Keratinocyte (primary cell): ENCODE measurements around the gene FAM83D. TPM values are rescaled to one million over a fixed set of nuclear protein-coding genes. Genes with fewer than 3 reads are reported as not detected.

Experiments used
- DNase-seq: peaks from one replicate; pipeline ENCODE4 v3.0.0-alpha.2; 2011; ENCODE audit warnings: low read depth, missing footprints, low spot score
- FAIRE-seq: peaks from 2 replicates; lab custom pipeline; 2011; peaks lifted over from hg19 to GRCh38; lab: Jason Lieb, UNC
- H2AFZ ChIP-seq: 2 replicates; pipeline ENCODE4 v1.6.0; 2012; ENCODE audit warnings: low read length, control low read depth, inconsistent platforms; ENCODE audit not compliant: control insufficient read depth
- H3K27ac ChIP-seq: 2 replicates; pipeline ENCODE4 v1.5.1; 2011; ENCODE audit warnings: low read length; ENCODE audit not compliant: control insufficient read depth, insufficient read depth
- H3K27me3 ChIP-seq: 3 replicates; pipeline ENCODE4 v1.6.0; 2011; ENCODE audit warnings: low read length; ENCODE audit not compliant: control insufficient read depth, insufficient read depth; ENCODE audit errors: extremely low read depth
- H3K36me3 ChIP-seq, 2 experiments: 2 replicates in 1 of 2; 3 replicates in 1 of 2; pipeline ENCODE4 v1.5.1; 2011; ENCODE audit warnings: low read length in 2 of 2, mild to moderate bottlenecking in 1 of 2; ENCODE audit not compliant: control insufficient read depth in 2 of 2, insufficient read depth in 2 of 2; ENCODE audit errors: extremely low read depth in 1 of 2
- H3K4me1 ChIP-seq: 3 replicates; pipeline ENCODE4 v1.5.1; 2011; ENCODE audit warnings: low read length; ENCODE audit not compliant: control insufficient read depth, insufficient read depth; ENCODE audit errors: extremely low read depth
- H3K4me2 ChIP-seq: 3 replicates; pipeline ENCODE4 v1.6.0; 2011; ENCODE audit warnings: low read depth, low read length; ENCODE audit not compliant: control insufficient read depth, insufficient read depth; ENCODE audit errors: extremely low read depth
- H3K4me3 ChIP-seq, 3 experiments: fragments of 200-600 bp in 1 of 3; sonication (generic) in 1 of 3; 2 replicates in 2 of 3; 3 replicates in 1 of 3; pipeline ENCODE4 v1.5.1; 2011 to 2016; ENCODE audit warnings: low read length in 3 of 3, mild to moderate bottlenecking in 3 of 3, control low read depth in 2 of 3, inconsistent platforms in 1 of 3, low read depth in 1 of 3, mixed read lengths in 1 of 3, mixed run types in 1 of 3, moderate library complexity in 1 of 3; ENCODE audit not compliant: control insufficient read depth in 2 of 3, insufficient read depth in 2 of 3; ENCODE audit errors: extremely low read depth in 1 of 3
- H3K79me2 ChIP-seq: 2 replicates; pipeline ENCODE4 v1.6.0; 2012; ENCODE audit warnings: low read length; ENCODE audit not compliant: control insufficient read depth, insufficient read depth
- H3K9ac ChIP-seq: 3 replicates; pipeline ENCODE4 v1.6.0; 2011; ENCODE audit warnings: low read length; ENCODE audit not compliant: control insufficient read depth, insufficient read depth; ENCODE audit errors: extremely low read depth
- H3K9me1 ChIP-seq: 3 replicates; pipeline ENCODE4 v1.6.0; 2011; ENCODE audit warnings: low read length; ENCODE audit not compliant: control insufficient read depth, insufficient read depth; ENCODE audit errors: extremely low read depth
- H3K9me3 ChIP-seq: 2 replicates; pipeline ENCODE4 v1.5.1; 2012; ENCODE audit warnings: low read depth, low read length; ENCODE audit not compliant: control insufficient read depth
- H4K20me1 ChIP-seq: 3 replicates; pipeline ENCODE4 v1.6.0; 2011; ENCODE audit warnings: low read length; ENCODE audit not compliant: control insufficient read depth, insufficient read depth; ENCODE audit errors: extremely low read depth
- EZH2 ChIP-seq: IDR thresholded peaks from one replicate; pipeline ENCODE4 v1.6.1; 2012; ENCODE audit warnings: inconsistent platforms, mild to moderate bottlenecking, low read length, moderate library complexity
- dilution Hi-C: fragments of 300-500 bp; cut with MboI; formaldehyde crosslinking; loops from one replicate; pipeline ENCODE4 v1.7.0; 2020; ENCODE audit warnings: low sequenced_read_pairs; ENCODE audit not compliant: extremely low pct_ligation_motif_present
- polyA plus RNA-seq, 5 experiments: library from polyadenylated mRNA; depleted of rRNA in 3 of 5; stranded (reverse) in 3 of 5; stranded (forward) in 1 of 5; unstranded in 1 of 5; fragments of >200 nt; gene quantifications; 1 replicate in 1 of 5; 2 replicates in 3 of 5; 3 replicates in 1 of 5; pipeline versions ENCODE4 v1.2.1 to v1.2.3, GENCODE V29; 2011 to 2012; ENCODE audit warnings: missing spikeins in 2 of 5, low read depth in 1 of 5, low replicate concordance in 1 of 5
- TF ChIP-seq, protein P1 (sequence below), 3 experiments: IDR thresholded peaks in 1 of 3; conservative IDR thresholded peaks in 1 of 3; optimal IDR thresholded peaks in 1 of 3; 2 replicates in 2 of 3; 3 replicates in 1 of 3; pipeline versions ENCODE3 to v1.5.1; 2011; ENCODE audit warnings: low read length in 3 of 3, mild to moderate bottlenecking in 3 of 3, moderate library complexity in 2 of 3, control low read depth in 1 of 3, inconsistent platforms in 1 of 3; ENCODE audit not compliant: insufficient read depth in 2 of 3; ENCODE audit errors: extremely low read depth in 1 of 3

The FAM83D gene
- polyA plus RNA-seq, 1 donor (not counting 4 experiments of a cell fraction or from before 2014, with no cell fraction given) = 32.1 TPM

DNA sequence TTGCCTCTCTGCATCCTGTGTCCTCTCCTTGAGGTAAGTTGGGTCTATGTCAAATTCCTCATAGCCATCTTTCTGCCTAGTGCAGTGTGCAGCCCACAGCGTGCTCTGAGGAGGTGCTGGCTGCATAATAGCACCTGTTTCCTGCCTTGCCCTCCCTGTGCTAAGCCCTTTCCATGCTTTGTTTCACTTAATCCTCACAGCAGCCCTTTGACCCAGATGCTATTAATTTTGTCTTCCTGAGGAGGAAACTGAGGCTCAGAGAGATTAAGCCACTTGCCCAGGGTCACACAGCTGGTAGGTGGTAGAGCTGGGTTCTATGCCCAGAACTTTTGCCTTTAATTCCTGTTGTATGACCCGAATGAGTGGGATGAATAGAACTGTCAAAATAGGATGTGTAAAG is 13.5 kb downstream of the FAM83D start:
- no peak overlapping the region for H3K4me2 ChIP-seq
- H3K27me3 ChIP-seq = no peaks in the 10 kb centered on the region
- peaks cover 2% of the 10 kb centered on the region for H4K20me1 ChIP-seq
- peaks cover 76% of the 10 kb centered on the region for H3K79me2 ChIP-seq
- H3K4me1 ChIP-seq = peaks cover 12% of the 10 kb centered on the region
- FAIRE-seq (no peak), DNase-seq (no peak)
- H3K27ac ChIP-seq = no peak overlapping the region
- H3K36me3 ChIP-seq = peaks cover 1 to 38% of the 10 kb centered on the region in 2 experiments
- H2AFZ ChIP-seq = no peak overlapping the region
- H3K9ac ChIP-seq = no peak overlapping the region
- no peak overlapping the region for H3K4me3 ChIP-seq
- H3K9me1 ChIP-seq = peaks cover 3% of the 10 kb centered on the region
- dilution Hi-C loops = no loop called here
- H3K9me3 ChIP-seq = no peaks in the 10 kb centered on the region
- no peak for TF ChIP-seq EZH2
- TF ChIP-seq, protein P1, sequence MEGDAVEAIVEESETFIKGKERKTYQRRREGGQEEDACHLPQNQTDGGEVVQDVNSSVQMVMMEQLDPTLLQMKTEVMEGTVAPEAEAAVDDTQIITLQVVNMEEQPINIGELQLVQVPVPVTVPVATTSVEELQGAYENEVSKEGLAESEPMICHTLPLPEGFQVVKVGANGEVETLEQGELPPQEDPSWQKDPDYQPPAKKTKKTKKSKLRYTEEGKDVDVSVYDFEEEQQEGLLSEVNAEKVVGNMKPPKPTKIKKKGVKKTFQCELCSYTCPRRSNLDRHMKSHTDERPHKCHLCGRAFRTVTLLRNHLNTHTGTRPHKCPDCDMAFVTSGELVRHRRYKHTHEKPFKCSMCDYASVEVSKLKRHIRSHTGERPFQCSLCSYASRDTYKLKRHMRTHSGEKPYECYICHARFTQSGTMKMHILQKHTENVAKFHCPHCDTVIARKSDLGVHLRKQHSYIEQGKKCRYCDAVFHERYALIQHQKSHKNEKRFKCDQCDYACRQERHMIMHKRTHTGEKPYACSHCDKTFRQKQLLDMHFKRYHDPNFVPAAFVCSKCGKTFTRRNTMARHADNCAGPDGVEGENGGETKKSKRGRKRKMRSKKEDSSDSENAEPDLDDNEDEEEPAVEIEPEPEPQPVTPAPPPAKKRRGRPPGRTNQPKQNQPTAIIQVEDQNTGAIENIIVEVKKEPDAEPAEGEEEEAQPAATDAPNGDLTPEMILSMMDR (optimal IDR thresholded peaks at IDR 0.05 in 1 of 3, IDR thresholded peaks at IDR 0.05 in 1 of 3, conservative IDR thresholded peaks at IDR 0.05 in 1 of 3; ENCODE audit: extremely low read depth in 1 of 3, insufficient read depth in 2 of 3, low read length in 3 of 3) = no peak

DNA sequence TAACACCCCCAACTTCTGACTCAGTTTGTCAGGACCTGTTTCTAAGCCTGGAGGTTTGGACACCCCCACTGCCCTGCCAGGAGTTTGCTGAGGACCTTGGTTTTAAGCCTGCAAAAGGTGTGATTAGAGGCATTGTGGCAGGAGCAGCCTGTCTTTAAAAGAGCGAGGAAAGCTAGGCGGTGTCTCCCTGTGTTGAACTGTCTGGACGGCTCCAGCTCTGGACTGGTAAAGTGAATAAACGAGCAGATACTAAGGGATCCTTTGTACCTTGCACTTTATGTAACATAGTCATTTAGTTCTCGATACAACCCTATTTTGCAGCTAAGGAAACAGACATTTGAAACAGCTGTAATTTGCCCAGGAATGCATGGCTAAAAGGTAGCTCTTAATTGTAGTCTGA is 14.4 kb downstream of the FAM83D start:
- peaks cover 2% of the 10 kb centered on the region for H4K20me1 ChIP-seq
- FAIRE-seq (no peak), DNase-seq (no peak)
- H3K9me3 ChIP-seq = no peaks in the 10 kb centered on the region
- peaks cover 3% of the 10 kb centered on the region for H3K9me1 ChIP-seq
- H3K27ac ChIP-seq = no peak overlapping the region
- TF ChIP-seq EZH2 = no peak
- TF ChIP-seq, protein P1 (optimal IDR thresholded peaks at IDR 0.05 in 1 of 3, IDR thresholded peaks at IDR 0.05 in 1 of 3, conservative IDR thresholded peaks at IDR 0.05 in 1 of 3; ENCODE audit: extremely low read depth in 1 of 3, insufficient read depth in 2 of 3, low read length in 3 of 3) = no peak
- no peaks in the 10 kb centered on the region for H3K27me3 ChIP-seq
- no peak overlapping the region for H2AFZ ChIP-seq
- no peak overlapping the region for H3K4me3 ChIP-seq
- H3K4me1 ChIP-seq = peaks cover 9% of the 10 kb centered on the region
- H3K36me3 ChIP-seq = peaks cover 1 to 41% of the 10 kb centered on the region in 2 experiments
- dilution Hi-C loops = no loop called here
- H3K9ac ChIP-seq = no peak overlapping the region
- H3K79me2 ChIP-seq = peaks cover 71% of the 10 kb centered on the region
- H3K4me2 ChIP-seq = no peak overlapping the region
